Adipocyte (in vitro differentiated cells): ENCODE measurements around the gene GPR42.

Experiments used
- DNase-seq: peaks from one replicate; pipeline ENCODE4 v3.0.0-alpha.2; 2015; ENCODE audit warnings: low read depth
- H3K27me3 ChIP-seq: replicated peaks from 2 replicates; pipeline ENCODE4 v1.7.0; 2013; ENCODE audit warnings: mild to moderate bottlenecking, low read length, moderate library complexity; ENCODE audit not compliant: control insufficient read depth, insufficient read depth
- H3K36me3 ChIP-seq: 2 replicates; pipeline ENCODE4 v1.7.0; 2013; ENCODE audit warnings: low read length, mild to moderate bottlenecking, moderate library complexity; ENCODE audit not compliant: control insufficient read depth, insufficient read depth, severe bottlenecking
- H3K4me1 ChIP-seq: 2 replicates; pipeline ENCODE4 v1.7.0; 2013; ENCODE audit warnings: mild to moderate bottlenecking, low read length, moderate library complexity; ENCODE audit not compliant: control insufficient read depth, insufficient read depth
- H3K4me3 ChIP-seq: 2 replicates; pipeline ENCODE4 v1.7.0; 2013; ENCODE audit warnings: mild to moderate bottlenecking, low read length, moderate library complexity
- H3K9ac ChIP-seq: 2 replicates; pipeline ENCODE4 v1.7.0; 2013; ENCODE audit warnings: mild to moderate bottlenecking, low read length, moderate library complexity
- H3K9me3 ChIP-seq: 2 replicates; pipeline ENCODE4 v1.7.0; 2013; ENCODE audit warnings: mild to moderate bottlenecking, low read length, moderate library complexity; ENCODE audit not compliant: control insufficient read depth

The GPR42 gene

GRCh38 chr19:35347930-35348298 lies 23.0 kb upstream of the GPR42 start:
- no peak for DNase-seq
- peaks cover 47% of the 10 kb centered on the region for H3K27me3 ChIP-seq
- no peaks in the 10 kb centered on the region for H3K9me3 ChIP-seq
- H3K36me3 ChIP-seq = no peaks in the 10 kb centered on the region
- no peaks in the 10 kb centered on the region for H3K4me1 ChIP-seq
- no peak overlapping the region for H3K9ac ChIP-seq
- H3K4me3 ChIP-seq = no peak overlapping the region

- Histone ChIP-seq H3K9me3 (no peaks in the 10 kb centered on the region), H3K36me3 (no peaks in the 10 kb centered on the region), H3K4me3 (no peak overlapping the region), H3K27me3 (peaks cover 47% of the 10 kb centered on the region), H3K4me1 (peaks cover 10% of the 10 kb centered on the region), H3K9ac (no peak overlapping the region)
- DNase-seq = no peak
These were observed 21.8 kb upstream of the GPR42 start for GRCh38 chr19:35348911-35349611.

- DNase-seq = no peak
- H3K36me3 ChIP-seq = no peaks in the 10 kb centered on the region
- H3K9me3 ChIP-seq = no peaks in the 10 kb centered on the region
- peaks cover 18% of the 10 kb centered on the region for H3K4me1 ChIP-seq
- H3K9ac ChIP-seq = no peak overlapping the region
- H3K4me3 ChIP-seq = no peak overlapping the region
- peaks cover 47% of the 10 kb centered on the region for H3K27me3 ChIP-seq
These were observed 21.0 kb upstream of the GPR42 start for GRCh38 chr19:35349614-35350521.

- Histone ChIP-seq H3K36me3 (no peaks in the 10 kb centered on the region), H3K9me3 (no peaks in the 10 kb centered on the region), H3K4me1 (peaks cover 25% of the 10 kb centered on the region), H3K27me3 (peaks cover 44% of the 10 kb centered on the region), H3K9ac (no peak overlapping the region), H3K4me3 (no peak overlapping the region)
- no peak for DNase-seq
These were observed 20.3 kb upstream of the GPR42 start for GRCh38 chr19:35350591-35350990.

GRCh38 chr19:35351411-35352176 lies 19.3 kb upstream of the GPR42 start:
- no peak overlapping the region for H3K4me3 ChIP-seq
- no peak overlapping the region for H3K9ac ChIP-seq
- H3K27me3 ChIP-seq = peaks cover 34% of the 10 kb centered on the region
- no peak for DNase-seq
- peaks cover 35% of the 10 kb centered on the region for H3K4me1 ChIP-seq
- no peaks in the 10 kb centered on the region for H3K36me3 ChIP-seq
- no peaks in the 10 kb centered on the region for H3K9me3 ChIP-seq

- peaks cover 29% of the 10 kb centered on the region for H3K27me3 ChIP-seq
- H3K4me3 ChIP-seq = no peak overlapping the region
- no peak overlapping the region for H3K9ac ChIP-seq
- peaks cover 37% of the 10 kb centered on the region for H3K4me1 ChIP-seq
- no peaks in the 10 kb centered on the region for H3K36me3 ChIP-seq
- H3K9me3 ChIP-seq = no peaks in the 10 kb centered on the region
- no peak for DNase-seq
These were observed 18.8 kb upstream of the GPR42 start for GRCh38 chr19:35352177-35352447.

GRCh38 chr19:35352448-35353304 lies 18.2 kb upstream of the GPR42 start:
- H3K9me3 ChIP-seq = no peaks in the 10 kb centered on the region
- DNase-seq = peak; percentile 86
- peaks cover 23% of the 10 kb centered on the region for H3K27me3 ChIP-seq
- no peaks in the 10 kb centered on the region for H3K36me3 ChIP-seq
- H3K4me3 ChIP-seq = no peak overlapping the region
- peaks cover 39% of the 10 kb centered on the region for H3K4me1 ChIP-seq
- peak overlapping the region; percentile 50 for H3K9ac ChIP-seq

- DNase-seq = no peak
- Histone ChIP-seq H3K27me3 (peaks cover 15% of the 10 kb centered on the region), H3K9me3 (no peaks in the 10 kb centered on the region), H3K36me3 (no peaks in the 10 kb centered on the region), H3K9ac (peak overlapping the region; percentile 50), H3K4me3 (no peak overlapping the region), H3K4me1 (peaks cover 42% of the 10 kb centered on the region)
These were observed 17.2 kb upstream of the GPR42 start for GRCh38 chr19:35353635-35354034.

- peaks cover 42% of the 10 kb centered on the region for H3K4me1 ChIP-seq
- H3K9me3 ChIP-seq = no peaks in the 10 kb centered on the region
- peaks cover 2% of the 10 kb centered on the region for H3K27me3 ChIP-seq
- DNase-seq = no peak
- H3K36me3 ChIP-seq = no peaks in the 10 kb centered on the region
- H3K9ac ChIP-seq = no peak overlapping the region
- H3K4me3 ChIP-seq = no peak overlapping the region
These were observed 16.0 kb upstream of the GPR42 start for GRCh38 chr19:35354898-35355297.

- Histone ChIP-seq H3K4me3 (no peak overlapping the region), H3K27me3 (peaks cover 3% of the 10 kb centered on the region), H3K36me3 (no peaks in the 10 kb centered on the region), H3K9me3 (no peaks in the 10 kb centered on the region), H3K9ac (peak overlapping the region; percentile 44), H3K4me1 (peaks cover 42% of the 10 kb centered on the region)
- DNase-seq = no peak
These were observed 14.9 kb upstream of the GPR42 start for GRCh38 chr19:35355791-35356460.
